HepG2 (cell line): ENCODE data around the gene LLGL1. TPM values are rescaled to one million over a fixed set of nuclear protein-coding genes. Genes with fewer than 3 reads are reported as not detected.

Experiments used
- ATF5 ChIP-seq: sonication (generic); formaldehyde crosslinking; IDR thresholded peaks from 2 replicates; pipeline ENCODE4 v1.4.0; 2020; ENCODE audit warnings: mild to moderate bottlenecking, low read depth, missing genetic modification reagents
- BHLHE40 ChIP-seq: IDR thresholded peaks from 2 replicates; pipeline ENCODE4 v1.6.1; 2011; ENCODE audit warnings: low read length, improper control_type of control experiment
- CSRNP1 ChIP-seq: sonication (generic); formaldehyde crosslinking; IDR thresholded peaks from 2 replicates; pipeline ENCODE4 v1.8.1; 2023; ENCODE audit warnings: mild to moderate bottlenecking, missing genetic modification reagents
- E2F1 ChIP-seq: sonication (generic); formaldehyde crosslinking; IDR thresholded peaks from 2 replicates; pipeline ENCODE4 v1.5.0; 2020; ENCODE audit warnings: missing genetic modification reagents
- ELF1 ChIP-seq: sonication (generic); formaldehyde crosslinking; IDR thresholded peaks from 2 replicates; pipeline ENCODE4 v1.4.0; 2020; ENCODE audit warnings: missing genetic modification reagents
- FOXO1 ChIP-seq: sonication (generic); formaldehyde crosslinking; IDR thresholded peaks from 2 replicates; pipeline ENCODE4 v1.4.0; 2020; ENCODE audit warnings: missing genetic modification reagents
- GMEB1 ChIP-seq: sonication (generic); formaldehyde crosslinking; IDR thresholded peaks from 2 replicates; pipeline ENCODE4 v1.5.1; 2020; ENCODE audit warnings: missing genetic modification reagents, mild to moderate bottlenecking, borderline replicate concordance
- KLF11 ChIP-seq: IDR thresholded peaks from 2 replicates; pipeline ENCODE4 v1.6.1; 2016; ENCODE audit warnings: missing compliant biosample characterization
- MXD3 ChIP-seq: IDR thresholded peaks from 2 replicates; pipeline ENCODE4 v1.6.1; 2016; ENCODE audit warnings: mild to moderate bottlenecking, missing biosample characterization, missing genetic modification reagents
- SALL1 ChIP-seq: sonication (generic); formaldehyde crosslinking; IDR thresholded peaks from 2 replicates; pipeline ENCODE4 v1.8.0; 2022; ENCODE audit warnings: mild to moderate bottlenecking, missing genetic modification reagents
- SATB2 ChIP-seq: sonication (generic); formaldehyde crosslinking; IDR thresholded peaks from 2 replicates; pipeline ENCODE4 v1.5.0; 2020; ENCODE audit warnings: missing genetic modification reagents
- SMARCE1 ChIP-seq: fragments of 450-650 bp; IDR thresholded peaks from 2 replicates; pipeline ENCODE4 v1.6.1; 2017; ENCODE audit warnings: borderline replicate concordance
- SMC3 ChIP-seq: IDR thresholded peaks from 2 replicates; pipeline ENCODE4 v1.6.1; 2011; ENCODE audit warnings: low read length, improper control_type of control experiment
- THAP11 ChIP-seq: IDR thresholded peaks from 2 replicates; pipeline ENCODE4 v1.6.1; 2016; ENCODE audit warnings: missing biosample characterization, missing genetic modification reagents
- UBTF ChIP-seq: sonication (generic); formaldehyde crosslinking; IDR thresholded peaks from 2 replicates; pipeline ENCODE4 v1.4.0; 2020; ENCODE audit warnings: mild to moderate bottlenecking, missing genetic modification reagents
- YY1 ChIP-seq: IDR thresholded peaks from 2 replicates; pipeline ENCODE4 v1.6.1; 2011; ENCODE audit warnings: low read length, low read depth, moderate library complexity, mild to moderate bottlenecking; ENCODE audit not compliant: insufficient read depth, insufficient replicate concordance
- ZNF143 ChIP-seq: sonication (generic); formaldehyde crosslinking; IDR thresholded peaks from 2 replicates; pipeline ENCODE4 v1.4.0; 2020; ENCODE audit warnings: missing genetic modification reagents
- ZNF513 ChIP-seq: sonication (generic); formaldehyde crosslinking; conservative IDR thresholded peaks from 2 replicates; pipeline ENCODE4 v1.5.0; 2020; ENCODE audit warnings: missing genetic modification reagents
- ZNF605 ChIP-seq: sonication (generic); formaldehyde crosslinking; IDR thresholded peaks from 2 replicates; pipeline ENCODE4 v1.8.0; 2022; ENCODE audit warnings: mild to moderate bottlenecking, missing genetic modification reagents
- ZNF704 ChIP-seq: sonication (generic); formaldehyde crosslinking; IDR thresholded peaks from 2 replicates; pipeline ENCODE4 v1.8.1; 2023; ENCODE audit warnings: mild to moderate bottlenecking, inconsistent platforms, moderate library complexity, missing genetic modification reagents, borderline replicate concordance
- polyA plus RNA-seq, 8 experiments: library from polyadenylated mRNA; depleted of rRNA in 3 of 8; stranded (reverse) in 7 of 8; unstranded in 1 of 8; fragments of >200 nt; fragmentation: Illumina TruSeq in 4 of 8; extraction: Trizol in 4 of 8; gene quantifications; 2 replicates each; pipeline versions ENCODE4 v1.2.1 to v1.2.3, GENCODE V29; 2011 to 2016; ENCODE audit warnings: low read depth in 4 of 8, missing spikeins in 1 of 8, mixed read lengths in 1 of 8; ENCODE audit not compliant: insufficient read depth in 1 of 8
- total RNA-seq, 5 experiments: library from RNA; depleted of rRNA; stranded (reverse); fragments of >200 nt; fragmentation: Illumina TruSeq; extraction: Trizol; gene quantifications; 2 replicates each; pipeline ENCODE4 v1.2.3, GENCODE V29; 2016; ENCODE audit warnings: low read depth in 1 of 5

Gene LLGL1
- total and polyA plus RNA-seq, 2 of the 13 experiments (the other 11 are each of a cell fraction or from before 2014, with no cell fraction given) = 15.0 to 15.3 TPM

- TF ChIP-seq UBTF (CRISPR knock-in tag) = peak; percentile 94; the same call in 1 of the 2 replicates
- no peak for TF ChIP-seq ZNF605 (CRISPR knock-in tag)
- 0 out of 2 replicates have a peak, but pooled peaks have one; percentile 23 for TF ChIP-seq ZNF704 (CRISPR knock-in tag)
- TF ChIP-seq THAP11 (CRISPR knock-in tag) = peak; percentile 41; the same call in 1 of the 2 replicates
- peak; percentile 16; the same call in 1 of the 2 replicates for TF ChIP-seq E2F1 (CRISPR knock-in tag)
- TF ChIP-seq FOXO1 (CRISPR knock-in tag) = no peak
- TF ChIP-seq KLF11 (CRISPR knock-in tag) = no peak
- TF ChIP-seq SMARCE1 = no peak
- no peak for TF ChIP-seq ATF5 (CRISPR knock-in tag)
- TF ChIP-seq YY1 = peak; percentile 75
- TF ChIP-seq ELF1 (CRISPR knock-in tag) = no peak
- TF ChIP-seq GMEB1 (CRISPR knock-in tag) = no peak
- 0 out of 2 replicates have a peak, but pooled peaks have one; percentile 50 for TF ChIP-seq CSRNP1 (CRISPR knock-in tag)
- TF ChIP-seq SALL1 (CRISPR knock-in tag) = no peak; the same call in 1 of the 2 replicates
- 0 out of 2 replicates have a peak, but pooled peaks have one; percentile 39 for TF ChIP-seq MXD3
- TF ChIP-seq BHLHE40 = no peak
- TF ChIP-seq SATB2 (CRISPR knock-in tag) = no peak
- TF ChIP-seq SMC3 = no peak
- TF ChIP-seq ZNF143 = 0 out of 2 replicates have a peak, but pooled peaks have one; percentile 11
- TF ChIP-seq ZNF513 (CRISPR knock-in tag) = no peak
These were observed 32.5 kb downstream of the LLGL1 start (continued) for GRCh38 chr17:18257982-18258355.
